Measurements from ENCODE around the gene DNAH1. TPM values are rescaled to one million over a fixed set of nuclear protein-coding genes. Genes with fewer than 3 reads are reported as not detected.

The DNAH1 gene
- total and polyA plus RNA-seq, 2 donors (not counting 1 experiment from before 2014, with no cell fraction given), result 47.2 to 59.2 TPM

DNA sequence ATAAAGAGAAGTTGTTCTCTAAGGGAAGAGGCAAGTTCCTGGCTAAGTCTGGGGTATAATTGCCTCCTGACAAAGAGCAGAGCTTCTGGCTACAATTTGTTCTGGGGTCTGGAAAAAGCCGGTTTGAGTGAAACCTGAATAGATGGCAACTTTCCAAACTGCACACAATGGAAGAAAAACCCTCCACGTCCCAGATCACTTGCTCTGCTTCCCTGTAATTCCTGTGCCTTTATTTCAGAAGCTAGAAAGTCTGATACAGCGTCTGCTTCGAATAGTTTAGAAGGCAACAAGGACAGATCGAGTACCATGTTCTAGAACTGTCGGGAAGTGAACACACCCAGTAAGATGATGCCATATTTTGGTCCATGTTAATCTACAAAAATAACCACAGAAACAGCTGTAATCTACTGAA lies 36.1 kb upstream of the DNAH1 start:
- H3K27ac Mint-ChIP-seq, result no peak overlapping the region
- Histone ChIP-seq H3K27ac (ENCODE audit: low read length in 2 of 2) (no peak overlapping the region), H3K27me3 (replicated peaks in 1 of 4; ENCODE audit: control extremely low read depth in 1 of 4, control insufficient read depth in 3 of 4, insufficient read depth in 4 of 4, low read length in 3 of 4) (no peaks in the 10 kb centered on the region), H3K4me2 (replicated peaks; ENCODE audit: low read depth, low read length, poor library complexity, severe bottlenecking) (no peak overlapping the region), H3K4me3 (ENCODE audit: control extremely low read depth in 1 of 5, extremely low read depth in 1 of 5, insufficient read depth in 1 of 5, low read depth in 2 of 5, low read length in 4 of 5) (no peak overlapping the region), H2AFZ (ENCODE audit: insufficient read depth, low read depth, low read length, poor library complexity, severe bottlenecking) (no peak overlapping the region), H3K4me1 (ENCODE audit: control insufficient read depth in 2 of 2, insufficient read depth in 2 of 2, low read length in 2 of 2) (peaks cover 29 to 40% of the 10 kb centered on the region in 2 donors), H3K36me3 (replicated peaks in 1 of 2; ENCODE audit: control extremely low read depth in 1 of 2, control insufficient read depth in 1 of 2, extremely low read depth in 1 of 2, insufficient read depth in 2 of 2, low read length in 1 of 2) (peaks cover 0 to 5% of the 10 kb centered on the region in 2 experiments), H4K20me1 (ENCODE audit: control insufficient read depth, insufficient read depth, low read length, poor library complexity, severe bottlenecking) (peaks cover 17% of the 10 kb centered on the region), H3K9me3 (ENCODE audit: control extremely low read depth in 1 of 3, control insufficient read depth in 2 of 3, insufficient read depth in 1 of 3, low read length in 2 of 3) (no peaks in the 10 kb centered on the region), H3K9ac (ENCODE audit: low read length) (no peak overlapping the region), H3K79me2 (ENCODE audit: control insufficient read depth, insufficient read depth, low read length) (peaks cover 49% of the 10 kb centered on the region)
- 95% methylated on average over 4 of the region's 6 CpGs for WGBS (ENCODE audit: insufficient coverage)
- no peaks in the 10 kb centered on the region for H3K27me3 Mint-ChIP-seq
- POLR2A ChIA-PET, result interaction anchor here (1.0 to 5.0 kb wide), 4 partner anchors 8 to 46 kb away, joined by 3 to 52 read pairs (median 4); partner anchors contain the start of gene GLYCTK
- DNase-seq, result no peak
- no peaks in the 10 kb centered on the region for H3K9me3 Mint-ChIP-seq (ENCODE audit: insufficient read depth)
- H3K4me1 Mint-ChIP-seq, result peaks cover 35% of the 10 kb centered on the region
- no peak for ATAC-seq (ENCODE audit: low read depth)
- H3K4me3 Mint-ChIP-seq, result peak overlapping the region; percentile 29
- TF ChIP-seq EZH2 (IDR thresholded peaks at IDR 0.05; ENCODE audit: borderline replicate concordance, insufficient read depth, low read depth, low read length, poor library complexity, severe bottlenecking) (no peak), CTCF (IDR thresholded peaks at IDR 0.05) (no peak)
- CTCF ChIA-PET, result interaction anchor here (1.0 to 17.5 kb wide), 9 partner anchors 9 to 168 kb away, joined by 3 to 265 read pairs (median 14); partner anchors contain the start of genes GLYCTK, TLR9 and TWF2
- intact Hi-C loops (cut with micrococcal nuclease), result no loop called here

GRCh38 chr3:52281981-52282801 lies 33.9 kb upstream of the DNAH1 start:
- Histone ChIP-seq H3K4me1 (ENCODE audit: control insufficient read depth in 2 of 2, insufficient read depth in 2 of 2, low read length in 2 of 2) (peaks cover 17 to 24% of the 10 kb centered on the region in 2 donors), H3K27ac (ENCODE audit: low read length in 2 of 2) (peak overlapping the region in 1 of 2 donors; percentile 32), H3K9me3 (ENCODE audit: control extremely low read depth in 1 of 3, control insufficient read depth in 2 of 3, insufficient read depth in 1 of 3, low read length in 2 of 3) (no peaks in the 10 kb centered on the region), H4K20me1 (ENCODE audit: control insufficient read depth, insufficient read depth, low read length, poor library complexity, severe bottlenecking) (no peaks in the 10 kb centered on the region), H3K36me3 (replicated peaks in 1 of 2; ENCODE audit: control extremely low read depth in 1 of 2, control insufficient read depth in 1 of 2, extremely low read depth in 1 of 2, insufficient read depth in 2 of 2, low read length in 1 of 2) (no peaks in the 10 kb centered on the region), H3K4me3 (ENCODE audit: control extremely low read depth in 1 of 5, extremely low read depth in 1 of 5, insufficient read depth in 1 of 5, low read depth in 2 of 5, low read length in 4 of 5) (no peak overlapping the region), H3K27me3 (replicated peaks in 1 of 4; ENCODE audit: control extremely low read depth in 1 of 4, control insufficient read depth in 3 of 4, insufficient read depth in 4 of 4, low read length in 3 of 4) (no peaks in the 10 kb centered on the region), H3K79me2 (ENCODE audit: control insufficient read depth, insufficient read depth, low read length) (peaks cover 39% of the 10 kb centered on the region), H3K4me2 (replicated peaks; ENCODE audit: low read depth, low read length, poor library complexity, severe bottlenecking) (no peak overlapping the region), H2AFZ (ENCODE audit: insufficient read depth, low read depth, low read length, poor library complexity, severe bottlenecking) (no peak overlapping the region), H3K9ac (ENCODE audit: low read length) (no peak overlapping the region)
- Mint-ChIP-seq H3K9me3 (ENCODE audit: insufficient read depth) (no peaks in the 10 kb centered on the region), H3K4me1 (peaks cover 24% of the 10 kb centered on the region), H3K4me3 (no peak overlapping the region), H3K27me3 (no peaks in the 10 kb centered on the region), H3K27ac (peak overlapping the region; percentile 50)
- DNase-seq (no peak), ATAC-seq (ENCODE audit: low read depth) (no peak)
- ChIA-PET POLR2A (interaction anchor here (0.8 kb wide), 1 partner anchor 57 kb away, joined by 4 read pairs; the partner anchor contains the start of gene TLR9), CTCF (interaction anchor here (0.7 to 17.5 kb wide), 7 partner anchors 10 to 60 kb away, joined by 3 to 265 read pairs (median 6); partner anchors contain the start of gene TLR9)
- no peak for TF ChIP-seq CTCF (IDR thresholded peaks at IDR 0.05)
- 39% methylated on average over 8 of the region's 8 CpGs for WGBS (ENCODE audit: insufficient coverage)
- intact Hi-C loops (cut with micrococcal nuclease), result no loop called here
